ENCODE measurements around the gene ZNF189.

Gene ZNF189

DNA sequence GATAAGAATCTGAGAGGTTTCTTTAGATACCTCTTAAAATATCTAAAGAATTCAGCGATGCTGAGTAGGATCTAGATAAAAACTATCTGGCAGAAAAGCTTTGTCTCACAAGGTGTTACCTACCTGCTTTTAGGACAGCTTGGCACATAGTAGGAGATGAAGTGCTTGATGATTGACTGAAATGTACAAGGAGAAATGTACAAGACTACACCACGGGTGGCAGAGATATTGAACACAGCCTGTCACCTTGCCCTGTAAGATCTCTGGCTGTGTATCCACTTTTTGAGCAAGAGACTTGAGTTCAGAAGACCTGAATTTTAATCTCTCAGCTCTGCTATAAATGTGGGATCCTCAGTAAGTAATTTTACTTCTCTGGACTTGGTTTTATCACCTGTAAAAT lies 21.2 kb downstream of the ZNF189 start:
- DNase-seq (ENCODE audit: low spot score), result no peak

DNA sequence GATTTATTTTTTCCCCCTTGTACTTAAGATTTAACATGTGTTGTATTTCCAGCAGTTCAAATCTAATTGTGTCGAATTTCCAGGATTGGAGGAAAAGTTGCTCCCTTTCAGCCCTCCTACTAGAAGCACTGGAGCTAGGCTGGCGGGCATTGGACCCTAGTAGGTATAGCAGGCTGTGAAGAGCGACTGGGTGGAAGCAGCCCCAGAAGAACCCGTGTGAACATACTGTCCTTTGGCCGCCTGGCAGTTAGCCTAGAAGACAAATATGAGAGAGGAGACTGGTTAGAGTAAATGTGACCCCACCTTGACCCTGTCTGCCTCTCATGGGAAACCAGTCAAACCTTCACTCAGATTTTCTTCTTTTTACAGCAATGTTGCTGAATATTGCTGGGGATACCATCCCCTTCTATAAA lies 23.0 kb downstream of the ZNF189 start:
- DNase-seq (ENCODE audit: low spot score), result no peak

DNA sequence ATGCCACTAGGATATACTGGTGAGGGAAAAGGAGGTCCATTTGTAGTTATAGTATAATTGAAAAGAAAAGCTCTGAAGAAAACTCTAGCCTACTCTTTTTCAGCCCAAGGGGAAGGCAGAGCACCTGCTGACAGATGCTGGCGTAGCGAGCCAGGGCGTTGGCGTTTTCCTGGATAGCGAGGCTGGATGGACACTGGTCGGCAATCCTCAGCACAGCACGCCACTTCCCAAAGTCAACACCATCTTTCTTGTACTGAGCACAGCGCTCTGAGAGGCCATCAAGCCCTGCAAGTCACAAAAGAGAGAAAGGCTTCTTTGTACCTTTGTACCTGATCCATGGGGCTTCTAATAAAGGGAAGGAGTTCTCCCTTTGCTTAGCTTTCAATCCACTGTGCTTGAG lies 28.7 kb downstream of the ZNF189 start:
- DNase-seq (ENCODE audit: low spot score), result no peak

DNA sequence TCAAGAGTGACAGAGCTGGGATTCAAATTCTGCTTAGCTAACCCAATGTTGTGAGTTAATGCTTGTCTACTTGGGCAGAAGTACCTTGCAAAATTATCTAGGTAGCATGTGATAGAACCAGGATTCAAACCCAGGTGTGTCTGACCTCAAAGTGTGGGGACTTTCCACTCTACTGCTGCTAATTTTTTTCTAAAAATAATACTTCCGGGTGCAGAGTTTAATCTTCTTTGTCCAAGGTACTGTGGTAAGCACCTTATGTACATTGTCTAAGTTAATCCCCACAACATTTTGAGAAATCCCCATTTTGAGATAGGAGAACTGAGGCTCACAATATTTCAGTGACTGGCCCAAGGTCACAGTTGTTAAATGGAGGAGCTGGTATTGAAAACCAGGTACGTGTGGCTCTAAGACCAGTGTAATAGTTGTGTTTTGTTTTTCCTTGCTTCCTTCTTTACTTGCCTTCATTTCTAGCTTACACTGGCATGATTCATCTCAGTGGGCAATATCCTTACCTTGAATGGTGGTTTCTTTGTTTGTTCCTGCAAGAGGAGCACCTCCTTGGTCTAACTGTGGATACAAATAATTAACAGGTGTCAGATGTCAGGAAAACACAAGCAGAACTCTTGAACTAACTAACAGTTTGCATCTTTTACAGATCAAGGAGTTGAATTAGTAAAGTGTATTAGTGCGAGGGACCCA lies 29.5 kb downstream of the ZNF189 start:
- DNase-seq (ENCODE audit: low spot score), result no peak

DNA sequence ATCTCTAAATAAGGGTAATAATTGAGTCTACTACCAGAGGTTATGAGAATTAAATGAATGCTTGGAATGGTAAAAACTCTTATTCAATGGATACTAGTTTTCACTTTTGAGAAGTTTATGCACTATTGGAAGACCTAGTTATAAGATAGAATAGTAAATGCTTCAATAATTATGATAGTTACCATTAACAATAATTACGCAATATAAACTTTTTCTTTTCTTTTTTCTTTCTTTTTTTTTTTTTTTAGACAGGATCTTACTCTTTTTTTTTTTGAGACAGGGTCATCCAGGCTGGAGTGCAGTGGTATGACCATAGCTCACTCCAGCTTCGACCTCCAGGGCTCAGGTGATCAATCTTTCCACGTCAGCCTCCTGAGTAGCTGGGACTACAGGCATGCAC lies 30.3 kb downstream of the ZNF189 start:
- no peak for DNase-seq (ENCODE audit: low spot score)

DNA sequence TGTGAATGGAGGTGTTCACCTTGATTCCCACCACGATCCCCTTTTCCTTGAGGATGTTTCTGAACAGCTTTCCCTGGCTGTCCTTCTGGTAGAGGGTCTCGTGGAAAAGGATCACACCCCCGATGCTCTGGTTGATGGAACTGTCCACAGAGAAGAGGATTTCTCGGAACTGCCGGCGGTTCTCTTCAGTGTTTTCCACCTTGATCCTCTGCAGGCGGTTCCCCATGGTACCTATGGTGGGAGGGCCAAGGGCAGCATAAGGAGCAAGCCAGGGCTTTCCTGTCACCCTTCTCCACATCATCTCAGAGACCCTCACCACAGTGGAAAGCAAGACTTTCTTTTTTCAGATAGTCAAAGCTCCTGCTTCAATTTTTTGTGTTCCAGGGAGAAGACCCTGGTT lies 31.1 kb downstream of the ZNF189 start:
- no peak for DNase-seq (ENCODE audit: low spot score)

DNA sequence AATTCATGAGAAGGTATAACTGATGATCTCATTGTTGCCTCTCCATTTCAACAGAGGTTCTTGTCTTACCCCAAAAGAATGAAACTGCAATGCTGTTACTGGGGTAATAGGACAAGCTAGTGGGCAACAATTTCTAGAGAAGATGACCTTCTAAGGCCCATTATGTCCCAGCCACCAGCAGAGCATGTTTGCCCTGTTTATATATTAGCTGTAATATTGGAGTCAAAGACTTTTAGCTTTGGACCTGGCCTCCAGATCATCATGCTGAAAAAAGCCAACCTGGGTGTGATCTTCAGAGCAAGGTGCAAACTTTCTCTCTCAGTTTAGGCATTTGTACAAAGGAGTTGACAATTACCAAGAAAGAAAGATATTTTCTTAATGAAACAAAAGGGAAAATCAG lies 33.5 kb downstream of the ZNF189 start:
- no peak for DNase-seq (ENCODE audit: low spot score)

DNA sequence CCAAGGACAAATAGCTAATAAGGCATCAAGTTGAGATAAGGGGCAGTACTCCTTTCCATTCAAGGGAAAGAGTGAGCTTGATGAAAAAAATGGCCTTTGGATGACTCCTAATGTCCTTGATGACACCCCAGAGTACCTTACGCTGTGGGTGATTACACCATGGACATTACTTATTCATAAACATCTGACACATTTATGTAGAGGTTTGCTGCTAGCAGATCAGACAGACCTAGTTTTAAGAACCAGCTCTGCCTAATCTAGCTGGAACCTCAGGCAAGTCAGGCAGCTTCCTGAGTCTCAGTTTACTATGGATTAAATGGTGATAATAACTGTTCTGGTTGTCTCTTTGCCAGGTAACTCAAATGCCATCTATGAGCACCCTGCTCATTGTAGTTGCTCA lies 34.1 kb downstream of the ZNF189 start:
- DNase-seq (ENCODE audit: low spot score), result no peak

DNA sequence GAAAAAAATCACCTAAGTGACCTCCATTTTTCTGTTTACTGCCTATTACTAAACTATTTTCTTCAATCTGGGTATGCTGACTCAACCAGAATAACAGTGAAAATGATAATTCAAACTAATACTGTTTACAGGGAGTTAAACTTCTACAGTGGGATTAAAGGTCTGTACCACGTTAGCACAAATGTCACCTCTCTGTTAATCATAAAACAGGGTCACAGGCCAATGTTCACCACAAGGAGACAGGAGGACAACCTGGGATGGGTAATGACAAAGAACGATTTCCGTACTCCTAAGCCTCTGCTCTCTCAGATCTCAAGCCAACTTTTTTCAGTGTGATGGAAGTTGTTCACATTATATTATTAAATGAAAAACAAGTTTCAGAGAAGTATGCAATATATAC lies 34.6 kb downstream of the ZNF189 start:
- DNase-seq (ENCODE audit: low spot score), result no peak

DNA sequence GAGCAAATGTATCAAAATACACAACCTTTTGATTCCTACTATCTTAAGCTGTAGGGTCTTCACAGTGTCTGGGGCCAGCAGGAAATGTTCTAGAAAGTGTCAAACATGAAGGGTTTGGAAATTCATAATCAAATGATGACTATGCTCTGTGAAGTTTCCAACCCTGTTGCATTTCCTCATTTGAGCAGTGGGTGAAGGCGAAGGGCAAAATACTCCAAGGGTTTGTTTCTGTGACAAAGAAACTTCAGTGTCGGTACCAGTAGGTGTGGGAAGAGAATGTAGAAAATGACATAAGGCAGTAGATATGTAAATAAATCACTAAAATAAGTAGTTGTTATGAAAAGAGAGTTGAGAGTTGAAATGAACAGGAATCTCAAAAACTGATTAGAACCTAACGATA lies 36.3 kb downstream of the ZNF189 start:
- DNase-seq (ENCODE audit: low spot score), result no peak

DNA sequence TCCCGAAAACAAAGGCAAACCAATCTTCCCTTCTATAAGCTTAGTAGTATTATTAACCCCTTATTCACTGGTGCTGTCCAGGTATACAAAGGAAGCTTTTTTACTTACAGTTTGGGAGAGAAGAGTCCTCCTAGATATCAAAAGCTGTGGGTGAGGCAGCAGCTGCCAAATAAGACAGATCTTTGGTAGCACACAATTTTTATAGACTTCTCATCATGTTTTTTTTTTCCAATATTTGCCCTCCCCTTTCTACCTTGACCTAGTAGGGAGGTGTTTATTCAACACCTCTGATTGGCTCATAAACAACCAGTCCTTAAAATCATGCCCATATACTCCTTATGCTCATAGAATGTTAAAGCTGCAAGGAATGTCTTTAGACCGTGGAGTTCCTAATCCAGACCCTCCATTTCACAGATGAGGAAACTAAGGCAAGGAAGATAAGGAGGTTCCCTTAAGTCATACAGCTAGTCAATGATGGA lies 37.0 kb downstream of the ZNF189 start, which contains the start of gene ALDOB:
Gene ALDOB, minus strand, starts transcription at position 174 of the 479 bp plus-strand sequence. CDS start 4,887 bp downstream, outside the sequence.
- no peak for DNase-seq (ENCODE audit: low spot score)

DNA sequence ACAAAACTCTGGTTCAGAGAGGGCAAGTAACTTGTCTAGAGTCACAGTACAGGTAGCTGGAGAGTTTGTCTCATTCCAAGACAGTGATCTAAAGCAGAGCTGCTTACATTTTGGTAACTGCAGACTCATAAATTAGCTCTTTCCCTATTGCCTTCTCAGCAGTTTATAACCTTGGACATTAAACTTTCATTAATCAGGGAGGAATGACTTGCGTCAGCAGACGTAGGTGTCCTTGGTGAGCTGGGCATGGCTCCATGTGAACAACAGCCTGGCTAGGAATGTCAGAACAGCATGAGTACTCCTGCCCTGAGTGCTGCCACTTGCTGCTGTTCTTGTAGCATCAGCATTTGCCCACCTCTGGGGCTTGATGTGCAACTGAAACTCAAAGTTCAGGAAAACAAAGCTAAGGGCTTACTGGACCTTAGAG lies 39.2 kb downstream of the ZNF189 start:
- DNase-seq (ENCODE audit: low spot score), result no peak

DNA sequence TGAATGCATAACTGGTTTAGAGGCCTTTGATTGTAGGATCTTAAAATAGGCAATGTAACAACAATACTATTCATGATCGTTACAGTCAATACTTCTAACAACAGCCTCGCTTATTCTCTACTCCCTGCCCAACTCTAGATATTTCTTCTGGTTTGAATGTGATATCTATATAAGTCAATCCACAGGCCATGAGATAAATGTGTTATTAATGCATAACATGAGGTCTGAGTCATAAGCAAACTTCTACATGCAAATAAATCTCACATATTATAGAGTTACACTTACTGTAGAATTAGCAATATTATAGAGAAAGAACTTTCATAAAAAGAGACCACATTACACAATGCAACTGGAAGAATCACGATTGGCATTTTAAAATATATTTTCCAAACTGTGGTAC lies 39.9 kb downstream of the ZNF189 start:
- no peak for DNase-seq (ENCODE audit: low spot score)

DNA sequence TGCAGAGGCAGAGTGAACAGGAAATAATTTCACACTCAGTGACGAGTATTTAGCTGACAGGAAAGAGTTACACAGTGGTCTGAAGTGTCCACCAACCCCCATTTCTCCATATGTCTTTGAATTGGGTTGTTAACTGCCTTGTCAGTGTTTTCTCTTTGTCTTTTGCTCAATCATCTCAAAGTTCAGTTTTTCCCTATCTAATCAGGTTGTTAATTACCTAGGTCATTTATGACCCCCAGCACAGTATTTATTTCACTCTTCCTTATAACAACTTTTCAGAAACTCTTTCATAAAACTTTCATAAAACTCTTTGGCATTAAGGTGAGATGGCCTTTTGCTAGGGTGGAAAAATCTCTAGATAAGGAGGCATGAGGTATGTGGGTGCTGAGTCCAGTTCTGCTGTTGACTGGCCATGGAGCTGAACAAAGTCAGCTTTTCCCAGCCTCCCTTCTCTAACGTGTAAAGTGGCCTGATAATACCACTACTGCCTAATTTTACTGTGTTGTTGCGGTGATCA lies 42.1 kb downstream of the ZNF189 start:
- DNase-seq (ENCODE audit: low spot score), result no peak

DNA sequence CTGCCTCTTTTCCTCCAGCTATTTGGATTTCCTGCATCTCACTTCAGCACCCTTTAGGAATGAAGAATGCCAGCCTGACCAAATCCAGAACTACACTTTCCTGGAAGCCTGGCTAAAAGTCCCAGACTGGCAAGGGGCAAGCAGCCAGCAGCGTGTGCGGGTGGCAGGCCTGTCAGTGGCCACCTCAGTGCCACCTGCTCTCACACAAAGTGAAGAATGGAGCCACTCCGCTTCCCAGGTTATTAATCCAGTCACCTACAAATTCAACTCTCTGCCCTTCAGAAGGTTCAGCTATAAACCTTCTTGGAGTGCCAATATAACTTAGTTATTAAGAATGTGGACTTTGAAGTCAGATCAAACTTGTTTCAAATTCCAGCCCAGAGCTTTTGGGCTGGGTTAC lies 43.7 kb downstream of the ZNF189 start:
- no peak for DNase-seq (ENCODE audit: low spot score)

DNA sequence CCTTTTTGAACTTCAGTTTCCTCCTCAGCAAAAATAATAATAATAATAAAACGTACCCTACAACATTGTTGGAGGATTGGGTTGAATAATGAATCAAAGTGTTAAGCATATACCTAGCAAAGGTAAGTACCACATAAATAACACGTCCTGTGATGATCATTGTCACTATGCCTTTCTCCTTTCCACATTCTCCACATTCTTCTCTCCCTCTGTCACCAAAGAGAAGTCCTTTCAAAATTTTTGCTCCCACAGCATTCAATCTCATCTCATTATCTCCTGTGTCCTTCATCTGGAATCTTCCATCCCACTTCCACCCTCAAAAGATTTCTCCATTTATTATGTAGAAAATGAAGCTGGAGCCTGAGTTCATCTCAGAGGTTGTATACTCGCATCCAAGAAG lies 44.1 kb downstream of the ZNF189 start:
- DNase-seq (ENCODE audit: low spot score), result no peak

DNA sequence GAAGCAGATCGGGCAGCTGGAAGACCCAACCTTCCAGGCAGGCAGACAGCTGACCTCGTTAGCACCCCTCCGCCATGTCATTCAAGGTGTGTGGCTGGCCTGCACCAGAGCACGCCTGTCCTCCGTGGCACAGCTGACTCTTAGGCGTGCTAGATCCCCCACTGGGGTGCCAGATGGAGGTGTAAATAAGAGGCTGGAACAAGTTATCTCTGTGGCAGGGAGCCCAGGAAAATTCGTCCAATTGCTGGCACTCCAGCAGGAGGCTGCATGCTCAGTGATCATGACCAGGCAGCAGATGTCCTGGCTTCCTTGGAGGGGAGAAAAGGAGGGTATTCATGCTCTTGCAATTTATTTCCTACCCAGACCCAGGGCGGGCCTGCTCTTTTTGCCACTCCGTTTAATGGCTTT lies 44.7 kb downstream of the ZNF189 start:
- DNase-seq (ENCODE audit: low spot score), result no peak

DNA sequence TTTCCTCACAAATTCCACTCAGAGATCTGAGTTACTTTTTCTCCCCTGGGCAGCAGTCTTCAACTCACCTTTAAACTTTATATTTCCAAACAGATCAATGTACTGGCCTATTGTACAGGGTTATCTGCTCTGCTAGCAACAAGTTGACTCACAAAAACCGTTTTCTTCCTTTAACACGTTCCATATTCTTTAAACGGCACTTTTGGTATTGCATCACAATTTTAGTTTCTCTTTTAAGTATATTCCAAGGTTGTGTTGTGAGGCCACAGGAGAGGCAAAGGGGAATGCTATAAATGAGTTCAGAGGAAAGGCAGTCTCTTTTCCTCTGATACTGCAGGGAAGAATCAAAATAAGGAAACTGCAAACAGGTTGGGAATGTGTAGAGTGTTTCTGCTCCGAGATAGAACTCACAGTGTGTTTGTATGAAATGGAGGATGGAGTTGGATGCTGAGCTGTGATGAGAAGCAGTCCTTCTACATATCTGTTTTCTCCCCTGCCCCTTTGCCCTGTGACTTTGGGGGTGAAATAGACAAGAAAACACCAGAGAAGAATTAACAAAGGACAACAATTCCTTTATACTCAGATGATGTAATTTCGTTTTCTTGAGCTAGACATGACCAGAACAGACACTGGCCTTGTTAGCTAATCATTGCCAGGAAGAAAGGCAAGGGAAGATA lies 46.8 kb downstream of the ZNF189 start:
- DNase-seq (ENCODE audit: low spot score), result no peak

DNA sequence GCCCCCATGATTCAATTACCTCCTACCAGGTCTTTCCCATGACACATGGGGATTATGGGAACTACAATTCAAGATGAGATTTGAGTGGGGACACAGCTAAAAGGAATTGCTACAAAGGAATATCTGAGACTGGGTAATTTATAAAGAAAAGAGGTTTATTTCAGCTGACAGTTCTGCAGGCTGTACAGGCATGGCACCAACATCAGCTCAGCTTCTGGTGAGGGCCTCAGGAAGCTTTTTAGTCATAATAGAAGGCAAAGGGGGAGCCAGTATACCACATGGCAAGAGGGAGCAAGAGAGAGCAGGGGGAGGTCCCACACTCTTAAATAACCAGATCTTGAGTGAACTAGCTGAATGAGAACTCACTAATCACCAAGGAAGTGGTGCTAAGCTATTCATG lies 48.1 kb downstream of the ZNF189 start:
- DNase-seq (ENCODE audit: low spot score), result no peak

DNA sequence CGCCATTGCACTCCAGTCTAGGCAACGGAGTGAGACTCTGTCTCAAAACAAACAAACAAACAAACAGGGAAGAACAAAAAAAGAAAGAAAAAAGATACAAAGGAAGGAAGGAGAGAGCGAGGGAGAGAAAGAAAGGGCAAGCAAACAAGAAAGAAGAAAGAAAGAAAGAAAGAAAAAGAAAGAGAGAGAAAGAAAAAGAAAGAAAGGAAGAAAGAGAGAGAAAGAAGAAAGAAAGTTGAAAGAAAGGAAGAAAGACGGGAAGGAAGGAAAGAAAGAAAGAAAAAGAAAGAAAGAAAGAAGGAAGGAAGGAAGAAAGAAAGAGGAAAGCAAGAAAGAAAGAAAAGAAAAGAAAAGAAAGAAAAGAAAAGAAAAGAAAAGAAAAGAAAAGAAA lies 50.0 kb downstream of the ZNF189 start:
- no peak for DNase-seq (ENCODE audit: low spot score)

DNA sequence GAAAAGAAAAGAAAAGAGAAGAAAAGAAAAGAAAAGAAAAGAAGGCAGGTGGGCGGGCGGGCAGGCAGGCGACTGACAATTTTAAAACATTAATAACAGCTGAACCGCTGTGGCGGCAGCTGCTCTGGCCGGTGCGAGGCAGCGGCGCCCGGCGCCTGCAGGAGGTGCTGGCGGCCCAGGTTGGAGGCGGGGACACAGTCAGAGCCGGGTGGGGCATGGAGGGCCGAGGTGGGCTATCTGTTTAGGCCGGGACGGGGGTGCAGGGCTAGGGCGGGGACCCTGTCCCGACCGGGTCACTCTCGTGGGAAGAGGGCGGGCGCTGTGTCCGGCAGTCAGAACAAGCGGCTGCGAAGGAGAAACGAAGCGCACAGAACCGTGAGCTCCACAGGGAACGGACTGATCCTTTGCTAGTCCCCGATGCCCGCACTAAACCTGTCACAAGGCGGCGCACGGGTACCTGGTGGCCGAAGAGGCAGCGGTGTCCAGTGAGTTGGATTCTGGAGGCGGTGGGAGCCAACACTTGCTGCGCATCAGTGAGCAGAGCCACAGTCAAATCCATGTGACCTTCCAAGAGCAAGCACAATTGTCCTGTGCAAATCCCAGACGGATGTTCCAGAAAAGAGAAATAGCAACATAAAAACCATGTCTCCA lies 50.5 kb downstream of the ZNF189 start:
- DNase-seq (ENCODE audit: low spot score), result peak; percentile 92

DNA sequence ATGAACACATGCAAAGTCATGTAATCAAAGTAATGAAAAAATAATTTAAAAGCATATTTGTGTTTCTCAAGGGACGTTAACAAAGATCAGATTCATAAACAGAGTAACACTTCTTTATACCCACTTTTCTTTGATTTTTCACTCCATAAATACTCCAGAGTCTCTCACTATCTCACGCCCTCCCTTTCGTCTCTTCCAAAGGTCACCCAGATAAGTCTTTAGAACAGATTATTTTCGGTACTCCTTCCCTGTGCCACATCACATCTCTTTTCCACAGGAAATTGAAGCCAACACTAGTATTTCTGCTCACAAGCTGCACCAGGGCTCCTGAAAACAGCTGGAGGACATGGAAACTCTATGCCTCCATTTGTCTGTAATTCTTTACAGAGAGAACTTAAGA lies 52.3 kb downstream of the ZNF189 start:
- DNase-seq (ENCODE audit: low spot score), result no peak

DNA sequence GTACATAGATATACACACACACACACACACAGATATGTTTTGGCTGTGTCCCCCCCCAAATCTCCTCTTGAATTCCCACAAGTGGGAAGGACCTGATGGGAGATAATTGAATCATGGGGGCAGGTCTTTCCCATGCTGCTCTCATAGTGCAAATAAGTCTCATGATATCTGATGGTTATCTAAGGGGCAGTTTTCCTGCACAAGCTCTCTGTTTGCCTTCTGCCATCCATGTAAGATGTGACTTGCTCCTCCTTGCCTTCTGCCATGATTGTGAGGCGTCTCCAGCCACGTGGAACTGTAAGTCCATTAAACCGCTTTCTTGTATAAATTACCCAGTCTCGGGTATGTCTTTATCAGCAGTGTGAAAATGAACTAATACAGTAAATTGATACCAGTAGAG lies 52.8 kb downstream of the ZNF189 start:
- DNase-seq (ENCODE audit: low spot score), result no peak
